GM18858 (cell line): ENCODE measurements around the gene NAGLU.

Source experiments
- ATAC-seq: cut with Tn5 transposase; IDR thresholded peaks from one replicate; pipeline ENCODE4 v1.9.1; 2021; ENCODE audit not compliant: unreplicated experiment

Gene NAGLU

DNA sequence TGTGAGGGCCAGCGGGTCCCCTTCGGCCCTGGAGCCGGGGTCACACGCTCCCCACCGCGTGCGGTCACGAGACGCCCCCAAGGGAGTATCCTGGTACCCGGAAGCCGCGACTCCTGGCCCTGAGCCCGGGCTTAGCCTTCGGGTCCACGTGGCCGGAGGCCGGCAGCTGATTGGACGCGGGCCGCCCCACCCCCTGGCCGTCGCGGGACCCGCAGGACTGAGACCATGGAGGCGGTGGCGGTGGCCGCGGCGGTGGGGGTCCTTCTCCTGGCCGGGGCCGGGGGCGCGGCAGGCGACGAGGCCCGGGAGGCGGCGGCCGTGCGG, at the start of gene NAGLU:
Gene NAGLU (plus strand): TSS at position 194 of the 324 bp plus-strand sequence. CDS start 32 bp downstream, at position 226.
- ATAC-seq = peak; percentile 61

DNA sequence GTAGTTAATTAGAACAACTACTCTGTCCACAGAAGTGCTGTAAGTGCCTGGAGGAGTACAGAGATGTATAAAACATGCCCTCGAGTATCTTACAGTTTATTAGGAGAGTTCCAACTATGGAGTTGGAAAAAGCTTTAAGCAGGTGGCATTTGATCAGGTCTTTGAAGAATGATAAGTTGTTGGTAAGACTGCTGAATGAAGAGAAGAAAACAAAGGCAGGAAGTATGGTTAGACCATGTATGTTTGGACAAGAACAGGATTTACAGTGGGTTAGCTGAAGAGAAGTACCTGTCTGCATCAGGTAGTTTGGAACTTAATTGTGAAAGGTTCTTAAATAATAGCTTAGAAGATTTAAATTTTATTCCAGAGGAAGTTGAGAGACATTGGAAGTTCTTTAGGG, 48.0 kb upstream of the NAGLU start:
- no peak for ATAC-seq

DNA sequence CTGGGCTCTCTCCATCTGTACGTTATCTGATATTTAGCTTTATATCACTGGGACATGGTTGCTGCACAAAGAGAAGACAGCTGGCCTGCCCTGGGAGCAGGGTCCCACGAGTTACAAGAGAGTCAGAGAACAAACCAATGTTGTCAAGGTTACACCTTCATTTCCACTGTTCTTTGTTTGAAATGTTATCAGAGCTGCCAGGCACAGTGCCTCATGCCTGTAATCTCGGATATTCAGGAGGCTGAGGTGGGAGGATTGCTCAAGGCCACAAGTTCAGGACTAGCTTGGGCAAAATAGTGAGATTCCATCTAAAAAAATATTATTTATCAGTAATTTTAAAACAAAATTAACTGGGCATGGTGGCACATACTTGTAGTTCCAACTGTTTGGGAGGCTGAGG, 42.7 kb upstream of the NAGLU start:
- no peak for ATAC-seq

DNA sequence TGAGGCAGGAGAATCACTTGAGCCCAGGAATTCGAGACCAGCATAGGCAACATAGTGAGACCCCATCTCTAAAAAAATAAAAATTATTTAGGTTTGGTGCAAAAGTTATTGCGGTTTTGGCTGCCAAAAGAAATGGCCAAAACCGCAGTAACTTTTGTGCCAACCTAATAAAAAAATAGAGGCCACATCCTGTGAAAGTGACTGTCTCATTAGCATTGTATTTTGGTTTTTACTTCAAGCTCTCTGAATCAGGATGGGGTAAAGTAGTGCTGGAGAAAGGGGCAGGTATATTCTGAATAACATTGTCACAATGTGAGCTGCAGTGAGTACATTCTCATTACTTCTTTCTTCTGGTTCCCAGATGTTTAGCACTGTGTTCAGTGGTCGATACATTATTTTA, 41.4 kb upstream of the NAGLU start:
- no peak for ATAC-seq

DNA sequence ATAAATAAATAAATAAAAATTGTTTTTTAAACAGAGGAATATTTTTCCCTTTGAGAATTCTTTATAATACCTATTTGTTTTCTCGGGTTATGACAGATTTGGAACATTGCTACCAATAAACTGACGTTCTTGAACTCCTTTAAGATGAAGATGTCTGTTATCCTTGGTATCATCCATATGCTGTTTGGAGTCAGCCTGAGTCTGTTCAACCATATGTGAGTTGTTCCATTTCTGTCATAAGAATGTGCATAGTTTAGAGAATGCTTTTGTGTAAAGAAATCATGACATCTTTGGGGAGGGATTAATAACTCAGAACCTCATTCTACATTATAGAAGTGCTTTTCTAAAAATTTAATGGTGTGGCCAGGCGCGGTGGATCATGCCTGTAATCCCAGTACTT, 37.2 kb upstream of the NAGLU start:
- ATAC-seq = no peak

DNA sequence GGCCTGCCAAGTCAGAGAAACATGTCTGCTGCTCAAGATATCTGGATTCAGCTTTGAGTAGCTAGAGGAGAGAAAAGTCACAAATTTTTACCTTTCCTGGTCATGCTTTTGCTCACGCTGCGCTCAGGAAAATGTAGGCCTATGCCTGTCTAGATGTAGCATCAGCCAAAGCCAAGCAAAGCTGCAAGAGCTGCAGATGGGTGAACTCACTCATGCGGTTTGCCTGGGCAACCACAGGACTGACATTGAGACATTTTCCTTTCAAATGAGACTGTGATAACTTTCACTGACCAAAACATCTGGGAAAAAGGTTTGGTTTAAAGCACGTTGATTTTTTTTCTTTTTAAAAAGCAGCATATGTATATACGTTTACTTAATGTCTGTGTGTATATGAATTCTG, 34.0 kb upstream of the NAGLU start:
- ATAC-seq = no peak

DNA sequence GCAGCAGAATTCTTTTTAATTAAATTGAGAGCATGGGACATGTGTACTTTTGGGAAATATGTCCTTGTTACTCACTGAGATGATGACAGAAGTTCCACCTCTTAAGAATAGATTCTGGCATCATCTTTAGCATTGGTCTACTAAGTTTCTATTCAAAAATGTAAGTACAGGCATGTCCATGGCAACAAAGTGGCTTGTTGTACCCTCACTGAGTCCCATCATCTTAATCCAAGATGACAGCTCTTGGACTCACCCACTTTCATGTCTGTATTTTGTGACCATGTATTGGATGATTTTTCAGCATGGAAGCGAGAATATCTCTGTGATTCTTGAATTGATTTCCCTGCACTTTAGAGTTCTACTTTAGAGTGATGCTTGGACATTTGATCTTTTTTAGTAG, 33.1 kb upstream of the NAGLU start:
- ATAC-seq = no peak

DNA sequence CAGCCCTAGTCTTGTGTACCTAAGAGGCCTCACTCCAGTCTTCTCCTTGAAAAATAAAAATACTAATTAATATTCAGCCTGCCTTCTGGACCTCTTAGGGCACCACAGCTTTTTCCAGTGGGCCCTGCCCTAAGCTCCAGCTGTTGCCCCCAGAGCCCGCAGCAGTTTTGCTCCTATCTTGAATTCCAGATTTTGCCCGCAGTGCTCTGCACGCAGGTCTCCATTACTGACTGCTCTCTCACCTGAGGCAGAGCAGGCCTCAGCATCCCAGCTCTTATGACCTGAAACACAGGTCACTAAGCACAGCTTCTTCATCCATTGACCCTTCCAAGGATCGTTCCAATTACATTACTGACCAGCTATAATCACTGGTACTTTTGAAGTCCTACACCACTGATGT, 28.4 kb upstream of the NAGLU start:
- ATAC-seq = no peak

DNA sequence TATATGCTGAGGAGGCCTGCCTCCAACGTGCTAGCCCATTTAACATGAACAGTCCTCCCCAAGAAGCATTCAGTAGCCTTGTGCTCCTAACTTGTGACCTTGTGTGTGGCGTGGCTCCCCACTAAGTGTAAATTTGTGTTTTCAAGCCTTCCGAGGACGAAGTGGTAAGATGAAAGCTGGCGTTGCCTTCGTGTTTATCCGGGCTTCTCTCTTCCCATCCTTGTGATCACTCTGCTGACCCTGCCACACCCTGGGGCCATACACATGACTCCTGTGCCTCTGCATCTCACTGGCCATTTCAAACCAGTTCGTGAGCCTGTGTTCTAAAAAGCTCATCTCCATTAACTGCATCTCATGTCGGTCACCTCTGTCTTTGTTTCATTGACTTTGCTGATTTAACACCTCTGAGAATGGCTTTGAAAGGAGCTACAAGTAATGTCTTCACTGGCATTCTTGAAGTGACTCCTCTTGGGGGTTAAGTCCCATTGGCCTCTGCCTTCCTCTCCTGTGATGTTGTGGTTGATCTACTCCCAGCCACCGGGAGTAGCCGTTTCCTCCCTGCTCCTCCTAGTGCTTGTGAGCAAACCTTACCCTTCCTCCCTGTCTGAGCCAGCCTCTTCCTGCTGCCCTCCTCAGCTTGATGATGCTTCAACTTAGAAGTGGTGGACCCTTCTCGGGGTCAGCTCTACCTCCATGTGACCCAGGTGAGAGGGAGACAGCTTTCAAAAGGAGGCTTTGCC, 27.4 kb upstream of the NAGLU start:
- no peak for ATAC-seq

DNA sequence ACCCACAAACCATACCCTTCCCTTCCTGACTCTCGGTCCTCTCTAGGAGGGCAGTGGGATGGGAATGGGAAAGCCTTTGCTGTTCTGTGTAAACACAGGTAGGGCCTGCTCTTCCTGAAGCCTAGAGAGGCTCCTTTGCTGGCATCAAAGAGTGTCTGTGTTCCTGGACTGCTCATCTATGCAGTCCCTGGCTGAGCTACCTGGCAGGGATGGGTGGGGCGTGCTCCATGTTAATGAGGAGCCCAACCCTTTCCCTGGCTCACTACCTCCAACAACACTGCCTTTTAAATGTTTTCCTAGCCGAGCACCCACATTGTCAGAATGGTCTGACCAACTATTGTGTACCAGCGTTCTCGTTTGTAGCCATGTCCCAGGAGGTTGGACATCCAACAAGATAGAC, 26.6 kb upstream of the NAGLU start:
- no peak for ATAC-seq

DNA sequence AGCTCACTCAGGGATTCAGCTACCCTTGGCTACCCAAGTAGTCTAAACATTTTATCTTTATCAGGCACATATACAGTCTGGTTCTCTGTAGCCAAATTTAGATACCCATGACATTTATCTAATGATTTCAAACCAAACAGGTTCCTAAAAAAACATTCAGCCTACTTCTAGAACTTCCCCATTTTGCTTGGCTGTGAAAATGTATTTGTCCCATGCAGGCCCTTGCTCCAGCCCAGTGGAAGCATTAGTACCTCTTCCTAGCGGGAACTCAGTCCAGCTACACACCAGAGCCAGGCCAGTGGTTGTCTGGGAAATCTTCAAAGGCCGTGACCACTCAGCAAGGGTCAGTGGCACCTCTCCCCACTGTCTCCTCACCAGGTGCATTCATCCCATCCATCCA, 26.2 kb upstream of the NAGLU start:
- no peak for ATAC-seq

DNA sequence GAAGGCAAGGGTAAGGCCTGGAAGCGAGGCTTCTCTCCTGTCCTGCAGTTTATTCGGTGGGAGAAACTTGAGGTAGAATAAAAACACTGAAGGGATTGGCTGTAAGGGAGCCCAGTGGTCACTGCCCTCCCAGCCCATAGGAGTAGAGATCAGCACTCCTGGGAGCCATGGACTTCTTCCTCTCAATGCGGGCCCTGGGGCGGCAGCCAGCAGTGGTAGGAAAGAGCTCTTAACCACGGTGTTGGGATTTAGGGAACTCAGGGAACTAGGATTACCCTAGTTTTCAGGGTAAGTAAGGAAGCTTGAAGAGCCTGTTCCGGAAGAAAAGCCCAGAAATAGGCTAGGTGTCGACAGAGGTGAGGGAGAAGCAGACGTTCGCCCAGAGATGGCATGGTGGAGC, 23.8 kb upstream of the NAGLU start:
- ATAC-seq = no peak

DNA sequence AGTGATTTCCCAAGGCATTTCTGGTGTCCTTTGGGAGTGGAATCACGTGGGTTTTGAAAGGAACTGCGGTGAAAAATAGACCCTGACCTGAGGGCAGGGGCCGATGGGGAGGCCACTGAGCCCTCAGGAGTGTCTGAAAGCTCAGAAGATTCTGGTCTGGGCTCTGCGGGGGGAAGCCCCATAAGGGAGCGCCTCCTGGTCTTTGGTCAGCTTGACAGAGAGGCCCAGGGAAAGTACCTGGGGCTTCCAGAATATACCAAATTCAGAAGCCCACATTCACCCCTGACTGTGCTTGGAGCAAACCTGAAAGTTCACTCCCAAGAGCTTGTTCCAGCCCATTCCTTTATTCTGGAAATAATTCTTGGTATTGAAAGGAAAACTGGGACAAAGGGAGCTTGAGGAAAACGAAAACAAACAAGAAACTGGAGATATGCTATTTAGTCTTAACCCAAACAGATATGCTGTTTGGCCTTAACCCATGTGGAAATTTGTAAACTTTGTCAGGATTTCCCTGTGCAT, 23.2 kb upstream of the NAGLU start:
- no peak for ATAC-seq

DNA sequence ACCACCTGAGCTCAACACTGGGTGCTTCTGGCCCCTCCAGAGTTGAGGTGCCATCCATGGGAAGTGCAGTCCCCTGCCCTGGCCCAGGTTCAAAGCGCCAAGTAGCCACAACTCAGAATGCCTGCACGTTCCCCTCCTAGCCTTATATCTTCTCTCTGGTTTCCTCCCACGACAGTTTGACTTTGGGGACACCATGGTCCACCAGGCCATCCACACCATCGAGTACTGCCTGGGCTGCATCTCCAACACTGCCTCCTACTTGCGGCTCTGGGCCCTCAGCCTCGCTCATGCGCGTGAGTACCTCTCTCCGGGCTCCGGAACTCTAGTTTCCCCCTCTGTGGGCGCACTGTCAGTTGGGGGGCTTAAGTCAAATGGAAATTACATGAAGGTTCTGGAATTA, 22.4 kb upstream of the NAGLU start:
- ATAC-seq = no peak

DNA sequence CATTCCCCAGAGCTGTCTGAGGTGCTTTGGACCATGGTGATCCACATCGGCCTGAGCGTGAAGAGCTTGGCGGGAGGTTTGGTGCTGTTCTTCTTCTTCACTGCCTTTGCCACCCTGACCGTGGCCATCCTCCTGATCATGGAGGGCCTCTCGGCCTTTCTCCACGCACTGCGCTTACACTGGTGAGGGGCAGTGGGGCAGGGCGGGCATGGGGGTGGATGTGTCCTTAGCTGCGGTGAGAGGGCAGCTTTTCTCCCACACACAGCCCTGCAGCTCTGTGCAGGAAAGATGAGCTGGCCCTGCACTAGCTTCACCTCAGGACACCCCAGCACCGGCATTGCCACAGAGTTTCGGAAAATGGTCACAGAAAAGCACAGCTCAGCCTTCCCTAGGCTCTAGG, 21.8 kb upstream of the NAGLU start:
- no peak for ATAC-seq

DNA sequence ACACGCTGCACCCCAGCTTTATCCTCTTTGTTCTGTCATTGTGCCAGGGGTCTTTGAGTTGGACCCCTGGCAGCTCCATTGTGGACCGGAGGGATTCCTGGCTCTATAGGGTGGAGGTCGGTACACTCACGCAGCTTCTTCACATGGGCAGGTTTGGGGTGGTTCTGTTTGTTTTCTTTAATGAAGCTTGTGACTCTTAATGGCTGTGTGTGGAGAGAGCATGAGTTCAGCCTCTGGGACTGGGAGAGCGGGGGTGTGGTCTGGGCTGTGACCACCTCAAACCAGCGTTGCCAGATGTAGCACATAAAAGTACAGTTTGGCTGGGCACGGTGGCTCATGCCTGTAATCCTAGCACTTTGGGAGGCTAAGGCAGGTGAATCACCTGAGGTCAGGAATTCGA, 21.2 kb upstream of the NAGLU start:
- ATAC-seq = no peak

DNA sequence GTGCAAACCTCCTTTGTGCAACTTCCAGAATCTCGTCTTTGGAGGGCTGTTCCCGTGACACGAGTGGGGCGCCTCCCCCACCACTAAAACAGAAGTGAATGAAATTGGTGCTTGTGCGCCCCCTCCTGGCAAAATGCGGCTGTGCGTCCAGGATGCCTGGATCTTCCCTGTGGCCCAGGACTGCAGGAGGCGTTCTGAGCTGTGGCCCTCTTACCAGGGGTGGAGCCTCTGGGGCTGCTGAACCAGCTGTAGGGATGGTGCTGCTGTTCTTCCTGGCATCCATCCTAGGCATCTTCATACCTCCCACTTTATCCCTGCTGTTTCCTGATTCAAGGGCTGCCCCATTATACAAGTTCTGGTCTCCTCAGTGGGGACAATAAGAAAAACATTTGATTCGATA, 18.5 kb upstream of the NAGLU start:
- no peak for ATAC-seq

DNA sequence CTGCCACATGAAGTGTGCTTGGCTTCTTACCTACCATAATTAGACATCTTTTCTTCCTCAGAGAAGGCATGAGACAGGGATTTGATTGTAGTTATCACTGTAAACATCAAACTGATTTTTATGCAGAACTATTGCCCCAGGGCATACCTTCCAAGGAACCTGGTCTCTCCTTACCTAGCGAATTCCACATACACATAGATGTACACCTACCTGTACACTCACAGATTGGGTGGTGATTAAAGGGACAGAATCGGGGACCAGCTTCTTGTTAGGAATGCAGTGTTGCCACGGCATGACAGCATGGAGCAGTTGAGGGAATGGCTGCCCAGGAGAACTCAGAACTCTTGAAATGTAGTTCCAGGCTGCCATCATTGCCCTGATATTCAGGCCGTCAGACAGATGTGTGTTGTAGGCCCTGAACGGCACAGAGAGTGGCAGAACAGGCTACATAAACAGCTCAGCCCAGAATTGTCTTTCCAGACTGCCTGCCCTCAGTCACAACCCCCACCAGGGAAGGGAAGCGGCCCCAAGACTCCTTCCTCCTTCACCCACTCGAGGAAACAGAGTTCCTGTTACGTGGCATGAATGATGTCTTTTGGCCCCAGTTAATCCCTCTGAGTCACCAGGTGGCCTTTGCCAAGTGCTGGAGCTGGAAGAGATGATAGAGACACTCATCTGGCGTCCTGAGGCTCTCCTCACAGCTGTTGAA, 17.8 kb upstream of the NAGLU start:
- no peak for ATAC-seq

DNA sequence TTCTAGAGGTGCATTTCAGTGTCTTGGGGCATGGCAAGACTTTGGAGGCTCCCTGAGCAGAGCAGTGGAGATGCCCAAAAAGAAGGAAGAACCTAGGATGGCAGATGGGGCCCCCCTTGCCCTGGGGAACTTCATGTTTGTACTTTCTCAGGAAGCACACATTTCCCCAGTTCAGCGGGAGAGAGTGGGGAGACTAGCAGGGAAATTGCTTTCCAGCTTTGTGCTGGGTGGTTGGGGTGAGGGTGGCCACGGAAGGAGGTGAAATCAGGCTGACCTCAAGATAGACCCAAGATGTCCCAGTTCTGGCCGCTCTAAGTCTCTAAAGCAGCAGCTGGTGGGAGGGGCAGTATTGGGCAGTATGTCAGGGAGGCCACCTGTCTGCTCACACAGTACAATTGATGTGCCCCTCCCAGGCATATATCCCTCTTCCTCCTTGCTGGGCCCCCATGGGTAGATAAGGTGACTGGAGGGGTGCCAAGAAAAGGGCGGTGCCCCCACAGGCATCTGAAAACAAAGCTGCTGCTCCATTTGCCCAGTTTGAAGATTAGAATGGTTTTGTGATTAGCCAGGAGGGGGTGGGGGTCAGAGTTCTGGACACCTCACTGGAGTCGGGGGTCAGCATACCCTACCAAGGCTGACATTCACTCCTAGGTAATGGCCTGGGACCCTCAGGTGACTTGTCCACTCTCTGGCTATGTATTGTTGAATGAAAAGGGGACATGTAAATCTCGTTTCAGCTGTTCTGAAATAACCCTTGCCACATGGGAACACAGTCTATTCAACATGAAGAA, 17.1 kb upstream of the NAGLU start:
- no peak for ATAC-seq

DNA sequence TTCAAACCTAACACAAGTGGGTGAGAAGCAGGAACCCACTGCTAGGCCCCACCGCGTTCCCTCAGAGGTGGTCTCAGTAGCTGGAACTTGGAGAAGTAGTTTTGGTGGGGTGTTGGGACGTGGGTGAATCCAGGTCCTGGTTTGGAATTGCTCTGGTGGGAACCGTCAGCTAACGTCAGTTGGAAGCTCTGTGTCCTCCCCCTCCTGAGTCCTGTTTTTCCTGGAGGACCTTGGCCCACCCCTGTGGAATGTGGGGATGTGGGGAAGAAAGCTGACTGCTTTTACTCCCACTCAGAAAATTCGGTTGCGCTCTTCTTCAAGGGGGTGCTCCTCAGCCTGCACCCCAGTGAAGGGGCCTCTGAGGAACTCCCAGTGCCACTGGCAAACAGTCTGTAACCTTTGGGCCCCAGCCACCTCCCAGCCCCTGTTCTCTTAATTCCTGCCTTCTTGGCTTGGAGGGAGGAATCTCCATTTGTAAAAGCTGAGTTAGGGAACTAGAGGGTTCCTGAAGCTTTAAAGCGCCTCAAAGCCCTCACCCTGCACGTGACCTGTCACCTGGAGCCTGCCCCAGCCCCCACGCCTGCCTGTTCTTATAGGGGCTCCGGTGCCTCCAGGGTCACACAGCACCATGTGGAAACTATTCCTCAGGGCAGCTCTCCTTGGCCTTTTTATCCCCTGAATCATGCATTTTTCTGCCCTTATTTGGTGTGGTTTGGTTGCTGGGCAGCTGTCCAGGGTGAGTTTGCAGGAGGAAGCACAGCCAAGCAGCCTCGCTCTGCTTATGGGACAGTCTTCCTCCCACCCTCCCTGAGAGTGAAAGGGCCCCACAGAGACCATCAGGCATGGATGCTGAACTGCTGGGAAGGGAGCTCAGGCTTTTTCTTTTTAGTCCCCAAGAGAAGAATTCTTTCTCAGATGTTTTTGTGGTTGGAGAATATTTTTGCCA, 16.2 kb upstream of the NAGLU start:
- no peak for ATAC-seq

DNA sequence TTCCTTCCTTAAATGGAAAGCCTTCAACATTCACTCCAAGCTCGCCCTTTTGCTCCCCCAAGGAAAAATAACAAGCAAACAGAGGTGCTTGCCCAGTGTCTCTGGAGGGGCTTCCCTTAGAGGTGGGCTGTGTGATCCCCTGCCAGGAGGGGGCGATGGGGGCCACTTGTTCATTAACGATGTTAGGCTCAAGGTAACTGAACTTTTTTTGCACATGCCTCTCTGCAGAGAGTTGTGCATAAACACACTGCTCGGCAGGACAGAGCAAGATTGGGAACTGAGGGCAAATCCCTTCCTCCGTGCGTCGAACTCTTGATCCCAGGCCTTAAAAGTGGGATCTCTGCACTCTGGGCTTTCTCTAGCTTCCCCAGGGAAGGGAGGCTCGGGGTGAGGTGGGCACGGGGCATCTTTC, 15.5 kb upstream of the NAGLU start:
- no peak for ATAC-seq
